Peyer's patch (tissue), 4 donors: ENCODE data around the gene MYO6. TPM values are rescaled to one million over a fixed set of nuclear protein-coding genes. Genes with fewer than 3 reads are reported as not detected.
"Not testable (repeated sequence)": the region's sequence is repeated elsewhere in the genome, so short reads cannot be mapped to it uniquely, and the experiment has no call there.

Experiments
- DNase-seq, 3 donors: peaks; one replicate each; pipeline ENCODE4 v3.0.0-alpha.2; 2017 to 2019
- H3K27ac ChIP-seq, 4 donors: fragments of 200-600 bp; sonication (generic); one replicate each; pipeline ENCODE4 v1.5.1; 2016 to 2019
- H3K27me3 ChIP-seq, 2 donors: fragments of 200-600 bp; sonication (generic); one replicate each; pipeline ENCODE4 v1.5.1; 2019
- H3K36me3 ChIP-seq, 3 donors: fragments of 200-600 bp; sonication (generic); one replicate each; pipeline ENCODE4 v1.5.1; 2016 to 2019
- H3K4me1 ChIP-seq, 4 donors: fragments of 200-600 bp; sonication (generic); one replicate each; pipeline ENCODE4 v1.5.1; 2016 to 2019
- H3K4me3 ChIP-seq, 4 donors: fragments of 200-600 bp; sonication (generic); 1 replicate in 3 of 4; 2 replicates in 1 of 4; pipeline ENCODE4 v1.5.1; 2016 to 2019; ENCODE audit warnings: mild to moderate bottlenecking in 1 of 4
- H3K9me3 ChIP-seq, 4 donors: fragments of 200-600 bp; sonication (generic); one replicate each; pipeline ENCODE4 v1.5.1; 2016 to 2019; ENCODE audit warnings: mild to moderate bottlenecking in 1 of 4
- CTCF ChIP-seq, 6 experiments: fragments of 450-650 bp in 4 of 6; fragments of 200-600 bp in 2 of 6; sonication (generic) in 1 of 6; IDR thresholded peaks; one replicate each; pipeline ENCODE4 v1.5.1; 2017 to 2019; ENCODE audit warnings: antibody characterized with exemption in 6 of 6, mild to moderate bottlenecking in 3 of 6, moderate library complexity in 1 of 6
- POLR2A ChIP-seq, 2 donors: fragments of 450-650 bp; IDR thresholded peaks; one replicate each; pipeline ENCODE4 v1.5.1; 2017; ENCODE audit warnings: antibody characterized with exemption in 2 of 2, mild to moderate bottlenecking in 2 of 2, moderate library complexity in 2 of 2
- total RNA-seq, 4 donors: library from RNA; depleted of rRNA; stranded (reverse); fragments of >200 nt; gene quantifications; one replicate each; pipeline ENCODE4 v1.1.0, GENCODE V29; 2016

MYO6 gene
- total RNA-seq, 4 donors from 2014 or later = 60.2 to 89.1 (median 76.2) TPM

GRCh38 chr6:75892384-75892783 is 143.3 kb downstream of the MYO6 start:
- Histone ChIP-seq H3K4me1 (no peaks in the 10 kb centered on the region), H3K4me3 (no peak overlapping the region), H3K9me3 (no peaks in the 10 kb centered on the region), H3K27me3 (no peaks in the 10 kb centered on the region), H3K27ac (no peak overlapping the region), H3K36me3 (peaks cover 0 to 25% (median 0%) of the 10 kb centered on the region in 3 donors)
- TF ChIP-seq CTCF (IDR thresholded peaks at IDR 0.05) (no peak), POLR2A (IDR thresholded peaks at IDR 0.05) (no peak)
- DNase-seq = no peak

- Histone ChIP-seq H3K27ac (no peak overlapping the region), H3K27me3 (no peaks in the 10 kb centered on the region), H3K36me3 (peaks cover 0 to 25% (median 0%) of the 10 kb centered on the region in 3 donors), H3K4me3 (no peak overlapping the region), H3K9me3 (no peaks in the 10 kb centered on the region), H3K4me1 (no peaks in the 10 kb centered on the region)
- DNase-seq = no peak
- TF ChIP-seq POLR2A (IDR thresholded peaks at IDR 0.05) (no peak), CTCF (IDR thresholded peaks at IDR 0.05) (peak in 5 of 6 experiments; percentile 52 to 67 (median 65))
Observed at GRCh38 chr6:75893058-75893775, 144.2 kb downstream of the MYO6 start.

- Histone ChIP-seq H3K4me3 (no peak overlapping the region), H3K36me3 (peaks cover 0 to 25% (median 0%) of the 10 kb centered on the region in 3 donors), H3K9me3 (no peaks in the 10 kb centered on the region), H3K4me1 (no peaks in the 10 kb centered on the region), H3K27ac (no peak overlapping the region), H3K27me3 (no peaks in the 10 kb centered on the region)
- no peak for DNase-seq
- TF ChIP-seq POLR2A (IDR thresholded peaks at IDR 0.05) (no peak), CTCF (IDR thresholded peaks at IDR 0.05) (no peak)
Observed at GRCh38 chr6:75893776-75894152, 144.7 kb downstream of the MYO6 start.

- DNase-seq = no peak
- TF ChIP-seq CTCF (IDR thresholded peaks at IDR 0.05) = no peak
- TF ChIP-seq POLR2A (IDR thresholded peaks at IDR 0.05) = no peak
Observed at GRCh38 chr6:75896526-75896925, 147.5 kb downstream of the MYO6 start.

GRCh38 chr6:75900216-75900615 is 151.2 kb downstream of the MYO6 start:
- not testable (repeated sequence) for H3K27ac ChIP-seq, H3K4me1 ChIP-seq, H3K36me3 ChIP-seq, H3K27me3 ChIP-seq, H3K9me3 ChIP-seq, H3K4me3 ChIP-seq, DNase-seq

More at GRCh38 chr6:75896526-75896925, 147.5 kb downstream of the MYO6 start:
- no peaks in the 10 kb centered on the region for H3K9me3 ChIP-seq
- no peaks in the 10 kb centered on the region for H3K27me3 ChIP-seq
- H3K36me3 ChIP-seq = peaks cover 0 to 25% (median 0%) of the 10 kb centered on the region in 3 donors
- no peak overlapping the region for H3K27ac ChIP-seq
- no peaks in the 10 kb centered on the region for H3K4me1 ChIP-seq
- H3K4me3 ChIP-seq = no peak overlapping the region

- H3K27ac ChIP-seq, H3K36me3 ChIP-seq, H3K4me3 ChIP-seq, DNase-seq, H3K4me1 ChIP-seq, H3K9me3 ChIP-seq, H3K27me3 ChIP-seq: not testable (repeated sequence)
Observed at GRCh38 chr6:75905129-75905528, 156.1 kb downstream of the MYO6 start.

- peaks cover 0 to 6% (median 0%) of the 10 kb centered on the region in 3 donors for H3K36me3 ChIP-seq
- H3K4me1 ChIP-seq = no peaks in the 10 kb centered on the region
Observed at GRCh38 chr6:75906871-75907270, 157.8 kb downstream of the MYO6 start.

More at GRCh38 chr6:75906871-75907270, 157.8 kb downstream of the MYO6 start:
- H3K27ac ChIP-seq = no peak overlapping the region
- H3K9me3 ChIP-seq = no peaks in the 10 kb centered on the region
- H3K4me3 ChIP-seq = no peak overlapping the region
- H3K27me3 ChIP-seq = no peaks in the 10 kb centered on the region
- no peak for TF ChIP-seq POLR2A (IDR thresholded peaks at IDR 0.05)
- no peak for TF ChIP-seq CTCF (IDR thresholded peaks at IDR 0.05)
- no peak for DNase-seq
